H1 (cell line): Measurements from ENCODE around the gene WNT8B. TPM values are rescaled to one million over a fixed set of nuclear protein-coding genes. Genes with fewer than 3 reads are reported as not detected.

ENCODE experiments used
- ATF2 ChIP-seq: IDR thresholded peaks from 2 replicates; pipeline ENCODE4 v1.6.1; 2012; ENCODE audit warnings: low read length, inconsistent platforms
- KDM4A ChIP-seq: IDR thresholded peaks from one replicate; pipeline ENCODE4 v1.7.1; 2012; ENCODE audit warnings: low read depth, mild to moderate bottlenecking, moderate library complexity, low read length, inconsistent platforms; ENCODE audit not compliant: severe bottlenecking
- NANOG ChIP-seq: IDR thresholded peaks from 2 replicates; pipeline ENCODE4 v1.6.1; 2011; ENCODE audit warnings: low read length, low read depth, mild to moderate bottlenecking, inconsistent platforms; ENCODE audit not compliant: insufficient read depth, poor library complexity, severe bottlenecking
- POLR2A ChIP-seq, 2 experiments: IDR thresholded peaks; 1 replicate in 1 of 2; 2 replicates in 1 of 2; pipeline ENCODE4 v1.6.1; 2011; ENCODE audit warnings: low read depth in 2 of 2, low read length in 2 of 2, mild to moderate bottlenecking in 2 of 2; ENCODE audit errors: control extremely low read depth in 1 of 2
- SRF ChIP-seq: IDR thresholded peaks from 2 replicates; pipeline ENCODE4 v1.6.1; 2011; ENCODE audit warnings: mild to moderate bottlenecking, low read depth, low read length, moderate library complexity
- polyA plus RNA-seq, 7 experiments: library from polyadenylated mRNA; depleted of rRNA in 3 of 7; stranded (reverse) in 5 of 7; unstranded in 2 of 7; fragments of >200 nt in 5 of 7; fragments of 200-250 nt in 2 of 7; gene quantifications; 1 replicate in 5 of 7; 2 replicates in 1 of 7; 4 replicates in 1 of 7; pipeline versions ENCODE4 v1.2.1 to v1.2.3, GENCODE V29; 2011 to 2013; ENCODE audit warnings: missing spikeins in 2 of 7, mixed read lengths in 2 of 7
- total RNA-seq: library from RNA; stranded (reverse); fragmentation: NEBNext Ultra II Directional; extraction: Animal tissue kit (Norgen Biotek cat#: 25700); gene quantifications from 2 replicates; pipeline ENCODE4 v1.2.1, GENCODE V29; 2021

Gene WNT8B
- total and polyA plus RNA-seq, 2 of the 8 experiments (the other 6 are each of a cell fraction or from before 2014, with no cell fraction given) = 0.20 to 0.67 TPM

- TF ChIP-seq NANOG (no peak), ATF2 (no peak), POLR2A (IDR thresholded peaks at IDR 0.05; ENCODE audit: control extremely low read depth in 1 of 2, low read depth in 2 of 2, low read length in 2 of 2) (no peak), KDM4A (no peak), SRF (no peak)
- TF ChIP-seq, all 59 proteins: peak for 0
Measured at GRCh38 chr10:100515612-100516011, 52.8 kb downstream of the WNT8B start (continued).
